ENCODE data around the gene RGSL1.

Gene RGSL1

GRCh38 chr1:182485861-182486260 is 35.9 kb downstream of the RGSL1 start:
- TF ChIP-seq PATZ1 (CRISPR knock-in tag; IDR thresholded peaks at IDR 0.05; ENCODE audit: borderline replicate concordance): no peak
- no peak for TF ChIP-seq ESRRG (CRISPR knock-in tag; IDR thresholded peaks at IDR 0.05)
- no peak for ATAC-seq

- no peak for TF ChIP-seq GLIS3 (CRISPR knock-in tag; IDR thresholded peaks at IDR 0.05)
- no peak for ATAC-seq
Measured at GRCh38 chr1:182488803-182489202, 38.9 kb downstream of the RGSL1 start.

GRCh38 chr1:182493063-182493462 is 43.1 kb downstream of the RGSL1 start:
- no peak for ATAC-seq
- TF ChIP-seq ESRRG (CRISPR knock-in tag; IDR thresholded peaks at IDR 0.05): no peak
- no peak for TF ChIP-seq ZNF8 (CRISPR knock-in tag; IDR thresholded peaks at IDR 0.05)
- no peak for TF ChIP-seq TCF4 (CRISPR knock-in tag; IDR thresholded peaks at IDR 0.05; ENCODE audit: borderline replicate concordance)
- no peak for TF ChIP-seq POU6F1 (CRISPR knock-in tag; IDR thresholded peaks at IDR 0.05; ENCODE audit: borderline replicate concordance, low read depth)
- no peak for TF ChIP-seq PPARA (CRISPR knock-in tag; IDR thresholded peaks at IDR 0.05; ENCODE audit: borderline replicate concordance)
- TF ChIP-seq ZFP30 (CRISPR knock-in tag; IDR thresholded peaks at IDR 0.05): no peak
- no peak for TF ChIP-seq RARB (CRISPR knock-in tag; IDR thresholded peaks at IDR 0.05)
- no peak for TF ChIP-seq ZNF70 (CRISPR knock-in tag; IDR thresholded peaks at IDR 0.05)
- TF ChIP-seq ZFP3 (CRISPR knock-in tag; IDR thresholded peaks at IDR 0.05): no peak
- no peak for TF ChIP-seq PATZ1 (CRISPR knock-in tag; IDR thresholded peaks at IDR 0.05; ENCODE audit: borderline replicate concordance)
- no peak for TF ChIP-seq BACH2 (CRISPR knock-in tag; IDR thresholded peaks at IDR 0.05; ENCODE audit: borderline replicate concordance)
- TF ChIP-seq ARNTL (CRISPR knock-in tag; IDR thresholded peaks at IDR 0.05; ENCODE audit: borderline replicate concordance, low read depth): no peak
- no peak for TF ChIP-seq GLIS3 (CRISPR knock-in tag; IDR thresholded peaks at IDR 0.05)
- no peak for TF ChIP-seq ZNF565 (CRISPR knock-in tag; conservative IDR thresholded peaks at IDR 0.05; ENCODE audit: low read depth)
- no peak for TF ChIP-seq ISL1 (CRISPR knock-in tag; IDR thresholded peaks at IDR 0.05)
- no peak for TF ChIP-seq TOX (CRISPR knock-in tag; IDR thresholded peaks at IDR 0.05; ENCODE audit: borderline replicate concordance)
- no peak for TF ChIP-seq CREB5 (CRISPR knock-in tag; IDR thresholded peaks at IDR 0.05; ENCODE audit: low read depth)
- no peak for TF ChIP-seq TSHZ2 (CRISPR knock-in tag; IDR thresholded peaks at IDR 0.05)

- no peak for ATAC-seq
- TF ChIP-seq CSRNP3 (CRISPR knock-in tag; IDR thresholded peaks at IDR 0.05) (no peak), ZFP3 (CRISPR knock-in tag; IDR thresholded peaks at IDR 0.05) (no peak), PATZ1 (CRISPR knock-in tag; IDR thresholded peaks at IDR 0.05; ENCODE audit: borderline replicate concordance) (no peak), ZNF565 (CRISPR knock-in tag; conservative IDR thresholded peaks at IDR 0.05; ENCODE audit: low read depth) (no peak), TSHZ2 (CRISPR knock-in tag; IDR thresholded peaks at IDR 0.05) (no peak), ARNTL (CRISPR knock-in tag; IDR thresholded peaks at IDR 0.05; ENCODE audit: borderline replicate concordance, low read depth) (no peak)
Measured at GRCh38 chr1:182495002-182495401, 45.1 kb downstream of the RGSL1 start.

Measured in SK-N-SH treated with all-trans-retinoic acid at 6 μM for 48 hours (cell line).